Esophagus (tissue), 2 donors: ENCODE data around the gene DRC1. TPM values are rescaled to one million over a fixed set of nuclear protein-coding genes. Genes with fewer than 3 reads are reported as not detected.
"Not testable (repeated sequence)": the region's sequence is repeated elsewhere in the genome, so short reads cannot be mapped to it uniquely, and the experiment has no call there.

Experiments
- H3K27ac ChIP-seq, 2 donors: one replicate each; pipeline ENCODE4 v1.5.1; 2013; ENCODE audit warnings: low read depth in 2 of 2, mild to moderate bottlenecking in 2 of 2, inconsistent platforms in 1 of 2, low read length in 1 of 2, moderate library complexity in 1 of 2
- H3K27me3 ChIP-seq, 2 donors: one replicate each; pipeline ENCODE4 v1.6.1; 2013; ENCODE audit warnings: low read length in 2 of 2, control low read depth in 1 of 2, mild to moderate bottlenecking in 1 of 2; ENCODE audit not compliant: insufficient read depth in 2 of 2, control insufficient read depth in 1 of 2
- H3K36me3 ChIP-seq, 2 donors: one replicate each; pipeline ENCODE4 v1.6.1; 2013; ENCODE audit warnings: low read length in 1 of 2; ENCODE audit not compliant: control insufficient read depth in 2 of 2, insufficient read depth in 2 of 2
- H3K4me1 ChIP-seq, 2 donors: one replicate each; pipeline ENCODE4 v1.6.1; 2013; ENCODE audit warnings: low read length in 1 of 2; ENCODE audit not compliant: control insufficient read depth in 2 of 2, insufficient read depth in 2 of 2
- H3K4me3 ChIP-seq, 2 donors: one replicate each; pipeline ENCODE4 v1.5.1; 2013; ENCODE audit warnings: low read length in 2 of 2, mild to moderate bottlenecking in 2 of 2, low read depth in 1 of 2, moderate library complexity in 1 of 2
- H3K9me3 ChIP-seq, 2 donors: one replicate each; pipeline ENCODE4 v1.6.1; 2013; ENCODE audit warnings: mild to moderate bottlenecking in 2 of 2, low read depth in 1 of 2, low read length in 1 of 2, moderate library complexity in 1 of 2; ENCODE audit not compliant: control insufficient read depth in 2 of 2, insufficient read depth in 1 of 2
- WGBS, 2 donors: extraction: QIAGEN DNeasy Blood & Tissue Kit; methylation state at CpG; one replicate each; pipeline ENCODE4 v1.1.7; 2013; 5-methylcytosine and 5-hydroxymethylcytosine counted together
- polyA plus RNA-seq, 2 donors: library from polyadenylated mRNA; stranded (reverse); fragments of 200-250 nt; gene quantifications; one replicate each; pipeline ENCODE4 v1.2.3, GENCODE V29; 2013
- donor health status: healthy with polysubstance abuse.
- donor health status: Bipolar disorder and iron deficiency.

Gene DRC1
- polyA plus RNA-seq, 2 donors = 0.08 TPM; not detected in 1

DNA sequence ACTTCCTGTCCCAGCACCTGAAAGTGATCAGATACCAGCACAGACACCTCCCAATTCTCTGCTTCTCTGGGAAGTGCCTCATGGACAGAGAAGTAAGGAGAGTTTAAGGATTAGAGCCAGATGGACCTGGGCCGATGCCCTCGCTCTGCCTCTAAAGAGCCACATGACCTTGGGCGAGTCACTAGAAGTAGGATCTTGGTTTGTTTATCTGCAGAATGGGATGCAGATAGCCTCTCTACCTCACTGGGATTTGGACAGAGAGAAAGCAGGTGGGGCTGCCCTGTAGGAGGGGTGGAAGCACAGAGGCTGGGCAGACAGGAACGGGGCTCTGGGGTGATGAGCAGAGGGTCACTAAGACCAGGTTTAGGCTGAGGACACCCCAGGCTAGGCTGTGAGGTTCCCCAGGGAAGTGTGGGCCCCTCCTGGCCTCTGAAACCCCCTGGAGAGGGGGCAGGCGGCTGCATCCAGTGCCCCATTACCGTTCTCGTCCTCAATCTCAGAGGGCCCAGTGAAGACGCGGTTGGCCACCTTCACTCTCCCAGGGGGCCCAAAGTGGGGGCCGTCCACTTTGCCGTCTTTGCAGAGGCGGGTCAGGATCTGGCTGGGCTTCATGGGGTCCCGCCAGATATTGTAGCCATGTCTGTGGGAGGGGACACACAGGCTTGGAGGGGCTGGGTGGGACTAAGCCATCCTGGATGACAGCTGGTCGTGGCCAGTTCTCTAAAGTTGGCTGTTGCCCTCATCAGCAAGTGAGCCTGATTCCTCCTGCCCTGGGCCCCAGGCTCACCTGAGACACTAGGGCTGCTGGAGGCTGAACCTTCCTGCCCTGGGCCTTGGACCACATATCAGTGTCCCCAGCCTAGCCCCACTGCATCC lies 62.9 kb downstream of the DRC1 start:
- Histone ChIP-seq H3K4me1 (no peaks in the 10 kb centered on the region), H3K9me3 (peaks cover 0 to 3% of the 10 kb centered on the region in 2 donors), H3K27me3 (no peaks in the 10 kb centered on the region), H3K27ac (no peak overlapping the region), H3K36me3 (no peaks in the 10 kb centered on the region), H3K4me3 (no peak overlapping the region)
- 84 to 86% methylated on average over 14 of the region's 14 CpGs for WGBS, 2 donors

DNA sequence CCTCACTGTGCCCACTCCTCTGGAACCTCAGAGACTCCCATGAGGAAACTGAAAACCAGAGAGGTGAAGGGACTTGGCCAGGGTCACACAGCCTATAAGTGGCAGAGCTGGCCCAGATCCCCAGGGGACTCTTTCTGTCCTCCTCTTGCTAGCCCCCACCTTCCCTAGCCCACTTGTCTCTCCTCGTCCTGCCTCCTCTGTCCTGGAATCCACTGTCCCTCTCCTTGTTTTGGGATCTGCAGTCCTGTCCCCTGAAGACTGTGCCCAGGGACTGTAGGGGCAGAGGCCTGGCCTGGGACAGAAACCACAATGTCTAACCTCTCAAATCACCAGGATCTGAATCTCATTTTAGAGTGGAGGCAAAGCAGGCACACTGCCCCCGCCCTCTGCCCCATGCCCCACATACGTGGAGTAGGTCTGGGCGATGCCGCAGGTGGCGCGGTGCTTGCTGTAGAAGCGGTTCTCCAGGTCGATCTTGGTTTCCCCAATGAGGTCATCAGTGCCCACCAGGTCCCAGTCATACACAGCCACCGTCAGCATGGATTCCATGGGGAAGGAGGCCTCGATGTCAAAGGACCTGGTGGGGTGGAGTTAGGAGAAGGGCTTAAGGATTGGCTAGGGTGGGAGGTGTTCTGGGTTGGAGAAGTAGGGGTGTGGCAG lies 63.7 kb downstream of the DRC1 start:
- H3K27me3 ChIP-seq = no peaks in the 10 kb centered on the region
- H3K27ac ChIP-seq = no peak overlapping the region
- WGBS, 2 donors = 90 to 92% methylated on average over 11 of the region's 11 CpGs
- peaks cover 0 to 4% of the 10 kb centered on the region in 2 donors for H3K9me3 ChIP-seq
- H3K4me1 ChIP-seq = no peaks in the 10 kb centered on the region
- no peak overlapping the region for H3K4me3 ChIP-seq
- H3K36me3 ChIP-seq = no peaks in the 10 kb centered on the region

DNA sequence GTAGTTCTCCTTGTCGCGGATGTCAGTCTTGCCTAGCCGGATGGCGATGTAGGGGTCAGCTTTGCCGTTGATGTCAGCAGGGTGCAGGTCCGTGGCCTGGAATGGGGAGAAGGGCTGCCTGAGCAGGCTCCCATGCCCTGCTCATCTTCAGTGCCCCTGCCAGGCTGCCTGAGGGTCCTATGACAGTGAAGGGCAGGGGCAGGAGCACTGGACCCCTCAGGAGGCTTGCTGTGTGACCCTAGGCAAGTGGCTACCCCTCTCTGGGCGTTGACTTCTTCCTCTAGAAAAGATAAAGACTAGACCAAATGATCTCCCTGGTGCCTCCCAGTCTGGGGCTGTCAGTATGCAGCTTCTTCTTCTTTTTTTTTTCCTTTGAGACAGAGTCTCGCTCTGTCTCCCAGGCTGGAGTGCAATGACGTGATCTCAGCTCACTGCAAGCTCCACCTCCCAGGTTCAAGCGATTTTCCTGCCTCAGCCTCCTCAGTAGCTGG lies 64.3 kb downstream of the DRC1 start:
- WGBS, 2 donors = 87 to 91% methylated on average over 10 of the region's 10 CpGs
- peaks cover 0 to 4% of the 10 kb centered on the region in 2 donors for H3K9me3 ChIP-seq
- no peaks in the 10 kb centered on the region for H3K36me3 ChIP-seq
- H3K4me3 ChIP-seq = no peak overlapping the region
- no peaks in the 10 kb centered on the region for H3K4me1 ChIP-seq
- no peaks in the 10 kb centered on the region for H3K27me3 ChIP-seq
- H3K27ac ChIP-seq = no peak overlapping the region

DNA sequence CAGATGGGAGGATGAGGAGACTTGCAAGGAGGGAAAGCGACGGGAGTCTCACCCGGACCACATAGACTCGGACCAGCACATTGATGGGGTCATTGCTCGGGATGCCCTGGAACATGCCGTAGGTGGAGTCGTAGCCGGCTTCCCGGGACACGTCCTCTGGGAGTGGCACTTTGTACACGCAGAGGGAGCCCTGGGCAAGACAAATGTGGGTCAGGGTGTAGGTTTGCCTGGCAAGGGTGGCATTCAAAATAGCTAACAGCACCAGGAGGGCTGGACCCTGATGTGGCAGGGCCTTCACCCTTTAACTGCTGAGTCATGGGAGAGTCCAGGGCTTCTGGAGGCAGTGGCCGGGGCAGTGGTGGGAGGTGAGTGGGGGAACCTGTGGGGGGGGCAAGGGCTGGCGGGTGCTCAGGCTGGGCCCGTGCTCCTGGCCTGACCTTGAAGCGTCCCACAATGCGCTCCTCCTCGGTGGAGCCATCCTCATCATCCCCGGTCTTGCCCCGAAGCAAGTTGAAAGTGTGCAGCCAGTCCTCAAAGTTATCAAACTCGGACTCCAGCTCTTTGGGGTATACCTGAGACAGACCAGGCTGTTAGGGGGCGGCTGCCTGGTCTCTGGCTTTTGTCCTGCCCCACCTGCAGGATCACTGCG lies 65.1 kb downstream of the DRC1 start:
- WGBS, 2 donors = 77 to 87% methylated on average over 22 of the region's 22 CpGs
- Histone ChIP-seq H3K27me3 (no peaks in the 10 kb centered on the region), H3K36me3 (no peaks in the 10 kb centered on the region), H3K27ac (no peak overlapping the region), H3K4me3 (no peak overlapping the region), H3K9me3 (peaks cover 0 to 4% of the 10 kb centered on the region in 2 donors), H3K4me1 (no peaks in the 10 kb centered on the region)

DNA sequence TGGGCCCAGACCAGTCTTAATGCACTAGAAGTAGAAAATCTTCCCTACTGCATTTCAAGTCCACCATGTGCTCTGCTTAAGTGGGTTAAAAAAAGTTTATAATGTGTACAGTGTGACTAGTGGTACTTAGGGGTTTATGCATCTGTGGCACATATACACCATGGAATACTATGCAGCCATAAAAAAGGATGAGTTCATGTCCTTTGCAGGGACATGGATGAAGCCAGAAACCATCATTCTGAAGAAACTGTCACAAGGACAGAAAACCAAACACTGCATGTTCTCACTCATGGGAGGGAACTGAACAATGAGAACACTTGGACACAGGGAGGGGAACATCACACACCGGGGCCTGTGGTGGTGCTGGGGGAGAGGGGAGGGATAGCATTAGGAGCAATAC lies 66.8 kb downstream of the DRC1 start:
- not testable (repeated sequence) for H3K4me3 ChIP-seq, H3K9me3 ChIP-seq, H3K27me3 ChIP-seq, H3K36me3 ChIP-seq, H3K27ac ChIP-seq, H3K4me1 ChIP-seq
- WGBS, 2 donors = 98 to 100% methylated on average over 1 of the region's 1 CpG

DNA sequence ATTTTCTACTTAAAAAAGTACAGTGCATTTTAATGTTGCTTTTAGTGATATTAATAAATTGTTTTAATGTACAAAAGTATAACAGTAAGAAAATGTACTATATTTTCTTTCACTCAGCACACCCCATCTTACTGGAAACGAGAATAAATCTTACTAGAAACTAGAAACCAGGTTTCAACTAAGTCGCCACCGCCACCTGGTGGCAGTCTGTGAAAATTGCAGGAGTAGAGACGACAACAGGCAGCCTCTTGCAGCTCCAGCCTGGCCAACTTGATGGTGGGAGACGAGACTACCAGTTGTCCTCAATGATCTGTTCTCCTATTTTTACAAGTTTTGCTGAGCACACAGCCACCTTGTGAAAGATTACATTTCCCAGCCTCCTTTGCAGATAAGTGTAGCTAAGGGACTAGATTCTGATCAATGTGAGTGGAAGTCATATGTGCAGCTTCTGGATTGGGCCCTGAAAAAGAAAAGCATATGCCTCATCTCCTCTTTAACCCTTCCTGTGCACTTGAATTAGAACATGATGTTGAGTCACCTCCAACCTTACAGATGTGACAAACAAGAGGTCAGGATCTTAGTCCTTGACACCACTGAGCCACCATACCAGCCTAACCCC lies 67.5 kb downstream of the DRC1 start:
- Histone ChIP-seq H3K4me3 (no peak overlapping the region), H3K4me1 (no peaks in the 10 kb centered on the region), H3K27me3 (no peaks in the 10 kb centered on the region), H3K36me3 (no peaks in the 10 kb centered on the region), H3K27ac (no peak overlapping the region), H3K9me3 (peaks cover 0 to 4% of the 10 kb centered on the region in 2 donors)
- WGBS, 2 donors = 17 to 19% methylated on average over 5 of the region's 5 CpGs

DNA sequence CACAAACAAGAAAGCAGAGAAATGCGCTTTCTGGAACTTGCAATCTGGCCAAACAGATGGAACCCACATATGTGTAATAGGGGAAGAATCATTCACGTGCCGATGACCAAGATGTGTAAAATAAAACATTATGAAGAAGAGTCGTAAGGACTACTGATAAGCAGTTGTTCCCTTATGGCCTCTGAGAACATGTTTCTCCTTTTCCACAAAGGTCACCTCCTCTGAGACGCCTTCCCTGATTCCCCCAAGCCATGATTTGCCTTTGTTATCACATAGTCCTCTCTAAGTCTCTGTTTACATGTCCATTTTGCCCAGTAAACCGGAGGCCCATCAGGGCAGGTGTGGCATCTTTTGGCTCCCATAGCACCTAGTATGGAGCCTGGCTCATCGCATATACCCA lies 68.2 kb downstream of the DRC1 start:
- Histone ChIP-seq H3K4me3 (no peak overlapping the region), H3K36me3 (no peaks in the 10 kb centered on the region), H3K4me1 (no peaks in the 10 kb centered on the region), H3K27ac (no peak overlapping the region), H3K27me3 (no peaks in the 10 kb centered on the region), H3K9me3 (peaks cover 0 to 4% of the 10 kb centered on the region in 2 donors)
- WGBS, 2 donors = 91 to 94% methylated on average over 7 of the region's 7 CpGs

DNA sequence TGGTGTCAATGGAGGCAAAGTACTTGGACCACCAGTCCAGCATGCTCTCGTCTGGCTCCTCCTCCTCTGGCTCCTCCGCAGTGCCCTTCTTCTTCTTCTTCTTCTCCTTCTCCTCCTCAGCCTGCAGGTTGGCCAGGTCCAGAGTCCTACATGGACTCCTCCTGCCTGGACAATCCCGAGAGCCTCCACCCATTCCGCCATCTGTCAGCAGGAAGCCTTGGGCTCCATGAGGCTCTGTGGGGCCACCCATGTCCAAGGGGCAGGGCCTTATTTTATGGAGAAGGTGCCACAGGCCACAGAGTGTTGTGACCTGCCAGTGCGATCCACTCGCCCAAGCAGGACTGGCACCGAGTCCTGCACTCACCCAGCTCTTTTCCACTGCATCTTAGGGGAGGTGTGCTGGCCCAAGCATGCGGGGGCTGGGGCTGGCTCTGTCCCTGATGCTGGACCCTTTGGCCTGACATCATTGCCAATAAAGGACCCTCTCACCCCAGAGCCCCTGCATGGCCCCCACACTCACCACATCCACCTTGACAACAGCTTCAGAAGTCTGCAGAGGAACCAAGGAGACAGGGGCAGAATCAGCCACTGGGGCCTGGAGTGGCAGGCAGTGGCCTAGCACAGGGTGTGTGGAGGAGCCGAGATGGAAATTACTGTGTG lies 69.0 kb downstream of the DRC1 start:
- Histone ChIP-seq H3K27ac (no peak overlapping the region), H3K9me3 (peaks cover 0 to 4% of the 10 kb centered on the region in 2 donors), H3K4me1 (no peaks in the 10 kb centered on the region), H3K27me3 (no peaks in the 10 kb centered on the region), H3K36me3 (no peaks in the 10 kb centered on the region), H3K4me3 (no peak overlapping the region)
- WGBS, 2 donors = 93 to 94% methylated on average over 9 of the region's 9 CpGs

DNA sequence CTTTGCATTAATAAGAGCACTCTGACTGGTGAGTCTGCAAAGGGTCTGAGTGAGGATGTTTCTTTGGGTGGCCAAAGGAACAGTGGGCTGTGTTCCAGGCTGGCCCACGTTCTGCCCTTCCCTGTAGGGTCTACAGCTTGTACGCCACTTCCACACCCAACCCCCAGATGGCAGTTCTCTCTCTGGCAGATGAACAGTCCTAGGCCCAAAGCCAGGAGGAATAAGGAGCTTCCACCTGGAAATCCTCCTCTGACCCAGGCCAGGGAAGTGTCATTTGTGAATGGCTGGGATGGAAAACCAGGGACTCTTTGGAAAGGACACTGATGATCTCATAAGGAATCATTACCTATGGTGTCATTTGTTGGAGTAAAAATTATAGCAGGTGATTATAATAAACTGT lies 69.6 kb downstream of the DRC1 start:
- Histone ChIP-seq H3K9me3 (peaks cover 0 to 4% of the 10 kb centered on the region in 2 donors), H3K27ac (no peak overlapping the region), H3K4me1 (no peaks in the 10 kb centered on the region), H3K27me3 (no peaks in the 10 kb centered on the region), H3K4me3 (no peak overlapping the region), H3K36me3 (no peaks in the 10 kb centered on the region)
- 48 to 60% methylated on average over 2 of the region's 2 CpGs for WGBS, 2 donors
